Inflammatory macrophage (primary cell): ENCODE data around the gene CHST12.
"Not testable (repeated sequence)": the region's sequence is repeated elsewhere in the genome, so short reads cannot be mapped to it uniquely, and the experiment has no call there.

Experiments
- DNase-seq, 2 donors: peaks; one replicate each; pipeline ENCODE4 v3.0.0-alpha.2; 2020 to 2022

The CHST12 gene

DNA sequence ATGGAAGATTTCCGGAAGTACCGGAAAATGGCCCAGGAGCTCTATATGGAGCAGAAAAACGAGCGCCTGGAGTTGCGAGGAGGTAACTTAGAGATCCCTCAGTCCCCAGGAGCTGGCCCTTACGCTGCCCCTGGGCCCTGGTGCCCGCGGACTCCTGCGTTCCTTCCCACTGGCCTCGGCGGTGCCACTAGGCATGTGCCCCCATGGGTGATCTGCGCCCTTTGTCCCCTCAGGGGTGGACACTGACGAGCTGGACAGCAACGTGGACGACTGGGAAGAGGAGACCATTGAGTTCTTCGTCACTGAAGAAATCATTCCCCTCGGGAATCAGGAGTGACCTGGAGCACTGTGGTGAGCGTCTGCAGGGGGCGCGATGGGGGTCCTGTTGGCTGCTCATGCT, 24.2 kb upstream of the CHST12 start:
- no peak for DNase-seq

DNA sequence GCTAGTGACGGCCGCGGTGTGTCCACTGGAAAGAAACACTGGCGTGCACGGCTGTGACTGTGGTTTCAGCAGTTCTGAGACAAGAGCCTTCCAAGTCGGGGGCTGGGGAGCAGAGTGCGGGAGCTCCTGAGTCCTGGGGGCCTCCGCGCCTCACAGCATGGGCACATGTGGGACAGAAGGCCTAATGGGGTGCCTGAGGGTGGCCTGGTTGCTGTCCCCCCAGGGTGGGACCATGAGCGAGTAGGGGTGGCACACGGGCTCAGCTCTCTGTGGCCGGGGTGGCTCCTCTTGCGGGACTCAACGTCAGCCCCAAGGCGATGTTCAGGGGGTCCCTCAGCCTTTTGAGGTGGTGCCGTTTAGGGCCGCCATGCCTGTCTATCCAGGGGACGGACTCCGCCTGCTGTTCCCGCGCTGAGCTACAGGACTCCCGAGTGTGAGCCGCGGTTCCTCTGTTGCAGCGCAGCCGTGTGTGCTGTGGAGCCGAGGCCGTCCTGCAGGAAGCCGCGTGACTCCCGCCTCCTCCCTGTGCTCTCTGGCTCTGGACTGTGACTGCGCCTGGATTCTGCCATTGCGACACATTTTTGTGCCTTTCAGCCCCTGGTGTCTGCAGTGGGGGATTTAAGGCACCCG, 23.5 kb upstream of the CHST12 start:
- no peak for DNase-seq

DNA sequence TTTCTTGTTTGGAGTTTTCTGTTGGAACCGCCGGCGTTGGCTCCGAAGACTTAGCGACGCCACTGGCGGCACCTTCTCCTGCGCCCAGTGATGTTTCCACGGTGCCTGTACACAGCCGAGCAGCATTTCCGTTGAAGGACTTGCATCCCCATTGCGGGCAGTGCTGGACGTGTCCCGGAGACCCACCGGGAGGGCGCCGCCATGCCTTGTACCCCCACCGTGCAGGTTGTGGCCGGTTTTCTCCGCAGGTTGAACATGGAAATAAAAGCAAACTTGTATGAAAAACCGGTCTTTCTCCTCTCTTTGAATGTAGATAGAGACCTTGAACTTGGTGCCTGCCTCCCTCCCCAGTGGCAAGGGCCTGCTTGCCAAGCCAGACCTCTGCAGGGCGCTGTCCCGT, 22.9 kb upstream of the CHST12 start:
- DNase-seq: no peak

- no peak for DNase-seq
Measured at GRCh38 chr7:2381227-2381626, 22.2 kb upstream of the CHST12 start.

GRCh38 chr7:2381881-2382509, 21.4 kb upstream of the CHST12 start:
- DNase-seq: no peak

GRCh38 chr7:2383543-2384274, 19.7 kb upstream of the CHST12 start:
- DNase-seq: no peak

DNA sequence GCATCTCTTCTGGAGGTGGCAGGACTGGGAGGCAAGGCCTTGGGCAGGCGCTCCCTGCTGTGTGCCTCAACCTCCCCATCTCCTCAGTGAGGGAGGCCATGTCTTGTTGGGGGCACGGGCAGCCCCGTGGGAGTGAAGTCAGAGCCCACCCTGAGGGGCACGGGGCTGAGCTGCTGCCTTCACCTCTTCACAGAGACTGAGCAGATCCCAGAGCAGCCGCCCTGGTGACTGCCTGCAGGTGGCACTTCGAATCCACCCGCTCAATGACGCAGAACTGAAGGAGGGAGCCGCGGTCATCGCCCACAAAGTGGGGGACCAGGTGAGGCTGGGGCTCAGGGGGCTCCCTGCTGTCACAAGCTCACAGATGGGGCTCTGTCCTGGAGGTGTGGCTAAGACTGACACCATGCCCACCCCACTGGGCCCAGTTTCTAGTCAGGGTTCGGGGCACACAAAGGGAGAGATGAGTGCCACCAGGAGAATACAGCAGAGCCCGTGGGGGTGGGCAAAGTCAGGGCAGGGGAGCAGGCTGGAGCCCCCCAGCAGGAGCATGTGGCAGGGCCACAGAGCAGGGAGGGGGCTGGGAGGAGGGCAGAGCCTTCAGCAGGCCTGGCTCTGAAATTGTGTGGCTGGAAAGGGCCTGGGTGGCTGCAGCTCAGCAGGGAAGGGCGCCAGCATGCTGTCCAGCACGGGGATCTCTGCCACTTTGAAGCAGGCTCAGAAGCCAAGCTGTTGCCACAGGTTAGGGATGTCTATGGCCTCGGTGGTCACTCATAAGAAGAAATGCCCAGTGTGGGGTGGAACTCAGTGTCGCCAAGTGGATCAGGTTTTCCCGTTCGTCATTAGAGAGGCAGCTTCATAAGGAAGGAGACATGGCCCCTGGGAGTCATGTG, 18.8 kb upstream of the CHST12 start:
- DNase-seq: no peak

DNA sequence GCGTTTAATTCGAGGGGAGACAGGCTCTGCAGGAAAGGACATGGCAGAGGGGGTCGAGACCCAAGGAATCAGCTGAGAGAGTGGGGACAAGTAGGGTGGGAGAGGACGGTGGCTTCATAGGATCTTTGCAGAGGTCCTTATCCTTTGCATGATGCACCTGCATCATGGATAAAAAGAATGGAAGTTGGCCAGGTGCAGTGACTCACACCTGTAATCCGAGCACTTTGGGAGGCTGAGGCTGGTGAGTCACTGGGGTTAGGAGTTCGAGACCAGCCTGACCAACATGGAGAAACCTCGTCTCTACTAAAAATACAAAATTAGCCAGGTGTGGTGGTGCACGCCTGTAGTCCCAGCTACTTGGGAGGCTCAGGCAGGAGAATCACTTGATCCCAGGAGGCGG, 17.3 kb upstream of the CHST12 start:
- not testable (repeated sequence) for DNase-seq

DNA sequence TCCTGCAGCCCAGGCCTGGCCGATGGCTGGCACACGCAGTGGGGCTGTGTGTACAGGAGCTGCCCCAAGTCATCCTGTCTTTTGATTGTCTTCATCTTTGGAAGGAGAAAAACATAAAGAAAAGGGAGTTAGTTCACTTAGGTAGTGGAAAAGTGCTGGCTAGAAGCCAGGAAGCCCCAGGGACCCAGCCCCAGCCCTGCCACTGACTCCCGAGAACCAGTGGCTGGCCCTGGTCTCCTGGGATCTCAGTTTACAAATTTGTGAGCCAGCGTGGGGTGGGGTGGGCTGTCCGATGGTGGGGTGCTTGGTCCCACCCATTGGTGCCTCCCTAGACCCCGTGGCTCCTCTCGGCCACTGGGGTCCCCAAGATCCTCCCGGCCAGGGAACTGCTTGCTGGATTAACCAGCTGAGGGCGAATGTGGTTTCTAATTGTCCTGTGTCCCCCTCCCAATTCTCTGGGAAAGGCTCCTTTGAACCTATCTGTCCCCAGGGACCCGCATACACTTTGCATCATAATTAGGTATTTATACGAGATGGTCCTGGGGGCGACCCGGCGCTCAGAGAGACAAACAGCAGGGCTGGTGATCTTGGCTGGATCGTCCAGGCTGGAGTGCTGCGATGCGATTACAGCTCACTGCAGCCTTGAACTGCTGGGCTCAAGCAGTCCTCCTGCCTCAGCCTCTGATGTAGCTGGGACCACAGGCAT, 16.3 kb upstream of the CHST12 start:
- DNase-seq: no peak

DNA sequence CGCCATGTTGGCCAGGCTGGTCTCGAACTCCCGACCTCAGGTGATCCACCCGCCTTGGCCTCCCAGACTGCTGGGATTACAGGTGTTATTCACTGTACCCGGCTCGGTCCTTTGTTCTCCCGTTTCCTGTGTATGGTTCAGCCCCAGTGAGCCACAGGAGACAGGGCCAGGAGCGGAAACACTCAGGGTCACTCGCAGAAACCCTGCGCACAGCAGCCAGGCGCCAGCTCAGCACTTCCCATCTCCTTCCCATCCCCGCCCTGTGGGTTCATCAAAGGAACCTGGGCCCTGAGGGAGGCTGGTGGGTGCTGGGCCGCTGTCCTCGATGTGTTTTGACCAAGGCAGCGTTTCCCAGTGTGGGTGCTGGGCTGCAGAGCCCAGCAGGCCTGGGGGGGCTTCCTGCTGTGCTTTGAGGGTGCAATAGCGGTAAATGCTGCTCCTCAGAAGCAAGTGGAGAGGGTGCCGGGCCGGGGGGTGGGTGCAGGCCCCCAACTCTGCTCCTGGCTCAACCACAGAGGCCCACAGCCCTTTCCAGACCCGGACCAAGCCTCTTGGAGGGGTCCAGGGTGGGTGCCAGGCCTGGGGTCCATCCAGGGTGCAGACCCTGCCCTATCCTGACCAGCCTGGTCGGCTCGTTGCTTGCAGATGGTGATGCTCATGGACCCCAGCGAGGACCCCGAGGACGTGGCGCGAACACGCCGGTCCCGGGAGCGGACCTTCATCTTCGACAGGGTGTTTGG, 15.3 kb upstream of the CHST12 start:
- DNase-seq: no peak

GRCh38 chr7:2388637-2388954, 14.8 kb upstream of the CHST12 start:
- no peak for DNase-seq

DNA sequence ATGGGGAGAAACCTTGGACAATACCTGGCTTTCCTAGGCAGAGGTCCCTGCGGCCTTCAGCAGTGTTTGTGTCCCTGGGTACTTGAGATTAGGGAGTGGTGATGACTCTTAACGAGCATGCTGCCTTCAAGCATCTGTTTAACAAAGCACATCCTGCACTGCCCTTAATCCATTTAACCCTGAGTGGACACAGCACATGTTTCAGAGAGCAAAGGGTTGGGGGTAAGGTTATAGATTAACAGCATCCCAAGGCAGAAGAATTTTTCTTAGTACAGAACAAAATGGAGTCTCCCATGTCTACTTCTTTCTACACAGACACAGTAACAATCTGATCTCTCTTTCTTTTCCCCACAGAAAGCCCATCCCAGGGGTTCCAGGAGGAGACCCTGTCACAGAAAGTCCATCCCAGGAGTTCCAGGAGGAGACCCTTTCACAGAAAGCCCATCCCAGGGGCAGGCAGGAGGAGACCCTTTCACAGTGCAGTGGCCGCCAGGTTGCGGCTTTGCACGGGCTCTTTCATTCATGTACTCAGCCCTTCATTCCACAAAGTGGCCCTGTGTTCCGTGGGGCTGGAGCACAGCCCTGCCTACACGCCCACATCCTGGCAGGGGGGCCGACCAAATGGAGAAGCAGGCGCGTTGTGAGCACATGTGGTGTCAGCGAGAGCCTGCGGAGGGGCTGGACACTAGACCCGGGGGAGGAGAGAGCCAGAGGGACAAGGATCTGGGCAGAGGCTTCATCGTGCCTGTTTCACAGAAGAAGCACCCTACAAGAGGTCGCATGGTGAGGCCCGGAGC, 13.2 kb upstream of the CHST12 start:
- DNase-seq: peak; percentile 81 to 89

- no peak for DNase-seq
Measured at GRCh38 chr7:2393706-2394105, 9.7 kb upstream of the CHST12 start.

GRCh38 chr7:2394566-2395082, 8.8 kb upstream of the CHST12 start:
- DNase-seq: no peak

- DNase-seq: no peak
Measured at GRCh38 chr7:2398506-2398905, 4.9 kb upstream of the CHST12 start.

DNA sequence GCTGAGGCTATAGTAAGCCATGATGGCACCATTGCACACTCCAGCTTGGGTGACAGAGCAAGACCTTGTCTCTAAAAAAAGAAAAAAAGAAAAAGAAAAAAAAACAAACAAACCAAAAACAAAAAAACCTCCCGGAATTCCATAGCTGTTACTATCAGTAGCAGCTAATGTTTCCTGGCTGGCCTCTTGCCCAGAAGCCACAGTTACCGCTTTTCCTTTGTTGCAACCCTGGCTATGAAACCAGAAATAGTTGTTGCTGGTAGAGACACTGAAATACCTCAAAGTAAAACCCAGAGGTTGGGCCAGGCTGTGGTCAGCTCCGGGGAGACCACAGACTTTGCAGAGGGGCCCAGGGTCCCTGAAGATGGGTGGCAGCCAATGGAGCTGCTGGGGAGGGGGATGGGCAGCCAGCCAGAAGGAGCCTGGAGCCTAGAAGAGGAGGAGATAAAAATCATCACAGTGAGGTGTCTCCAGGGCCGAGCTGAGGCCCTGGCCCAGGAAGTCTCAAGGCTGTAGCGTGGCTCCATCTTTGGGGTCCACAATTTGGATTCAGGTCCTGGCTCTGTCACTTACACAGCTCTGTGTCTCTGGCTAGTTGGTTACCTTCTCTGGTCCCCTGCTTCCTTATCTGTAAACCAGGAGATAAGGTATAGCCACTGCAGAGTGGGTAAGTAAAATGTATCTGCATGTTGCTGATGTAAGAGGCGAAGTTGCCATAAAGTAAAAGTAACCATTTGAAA, 3.4 kb upstream of the CHST12 start:
- DNase-seq: peak; percentile 48 to 65

GRCh38 chr7:2402687-2403013, 761 bp upstream of the CHST12 start:
- DNase-seq: no peak

DNA sequence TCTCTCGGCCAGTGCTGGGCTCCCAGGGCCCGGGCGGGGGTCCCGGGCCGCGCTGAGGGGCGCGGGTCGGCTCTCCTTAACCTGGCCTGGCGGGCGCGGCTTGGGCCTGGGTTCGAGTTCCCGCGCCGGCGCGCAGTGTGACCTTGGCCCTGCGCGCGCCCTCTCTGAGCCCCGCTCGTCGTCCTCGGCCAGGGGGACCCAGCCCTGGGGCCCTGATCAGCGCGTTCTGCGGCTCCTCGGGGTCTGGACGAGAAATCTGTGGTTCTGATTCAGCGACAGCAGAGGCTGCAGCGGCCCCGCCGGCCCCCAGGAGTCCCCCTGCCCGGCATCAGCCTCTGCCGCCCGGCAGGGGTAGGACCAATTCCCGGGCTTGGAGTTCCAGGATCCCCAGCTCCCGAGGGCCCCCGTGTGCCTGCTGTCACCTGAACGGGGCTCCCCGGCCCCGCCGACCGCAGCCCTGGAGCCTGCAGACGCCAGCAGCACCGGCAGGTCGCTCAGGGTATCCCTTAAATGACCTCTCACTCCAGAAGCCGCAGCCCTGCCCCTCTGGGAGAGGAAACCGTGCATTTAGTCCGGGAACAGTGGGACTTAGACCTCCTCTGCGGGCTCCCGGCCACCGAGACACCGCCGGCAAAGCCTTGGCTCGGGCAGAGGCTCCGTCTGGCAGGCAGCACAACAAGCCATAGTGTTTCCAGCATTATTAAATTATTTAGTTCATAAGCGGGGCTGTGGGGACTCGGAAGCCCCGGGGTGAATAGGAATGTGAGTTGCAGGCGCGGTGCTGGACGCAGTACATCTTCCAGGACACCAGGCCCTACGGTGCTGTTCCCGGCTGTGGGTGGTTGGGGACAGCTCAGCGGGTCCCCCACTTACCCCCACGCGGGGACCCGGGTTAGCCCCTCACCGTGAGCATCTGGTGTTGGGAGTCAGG, 572 bp downstream of the CHST12 start:
- peak in 1 of 2 donors; percentile 23 for DNase-seq

GRCh38 chr7:2404714-2405119, 1.3 kb downstream of the CHST12 start:
- DNase-seq: no peak
